GM21576 (cell line): ENCODE data around the gene ADGB.
A peak's percentile ranks its signal among the peaks of the same experiment; 100 is the strongest.

Experiments
- ATAC-seq: cut with Tn5 transposase; IDR thresholded peaks from one replicate; pipeline ENCODE4 v1.9.1; 2021; ENCODE audit warnings: mild to moderate bottlenecking, moderate library complexity; ENCODE audit not compliant: unreplicated experiment

ADGB gene

DNA sequence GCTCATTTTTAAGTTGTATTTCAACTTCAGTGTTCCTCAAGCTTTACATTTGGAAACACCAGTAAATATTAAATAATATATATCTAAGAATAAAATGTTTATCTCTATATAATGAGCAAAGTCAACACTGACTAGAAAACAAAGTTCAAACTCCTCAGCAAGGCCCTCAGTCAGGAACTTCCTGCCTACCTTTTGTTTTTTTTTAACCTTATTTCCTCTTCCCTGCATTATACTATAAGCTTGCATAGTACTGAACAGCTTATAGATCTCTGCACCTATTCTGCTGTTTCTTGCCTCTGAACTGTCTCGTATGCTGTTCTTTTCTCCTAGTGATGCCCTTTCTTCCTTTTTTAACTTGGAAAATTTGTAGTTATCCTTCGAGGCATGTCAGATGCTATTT, 29.6 kb downstream of the ADGB start:
- no peak for ATAC-seq

GRCh38 chr6:146634022-146634421, 35.2 kb downstream of the ADGB start:
- ATAC-seq = no peak

- no peak for ATAC-seq
Measured at GRCh38 chr6:146635165-146635564, 36.4 kb downstream of the ADGB start.

GRCh38 chr6:146636481-146636880, 37.7 kb downstream of the ADGB start:
- no peak for ATAC-seq

DNA sequence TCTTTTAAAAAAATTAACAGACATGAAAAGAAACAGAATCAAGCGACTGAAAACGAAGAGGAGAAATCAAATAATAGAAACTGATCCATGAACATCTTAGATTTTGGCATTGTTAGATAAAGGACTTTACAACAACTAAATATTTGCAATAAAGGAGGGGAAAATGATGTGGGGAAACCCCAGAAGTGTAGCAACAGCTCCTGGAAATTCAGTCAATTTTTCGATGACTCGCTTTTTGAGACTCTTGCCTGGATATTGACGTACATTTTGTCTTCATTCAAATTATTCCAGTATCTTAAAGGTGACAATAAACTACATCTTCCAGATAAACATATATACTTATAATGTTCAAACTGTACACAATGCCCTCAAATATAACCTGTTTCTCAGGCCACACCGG, 44.1 kb downstream of the ADGB start:
- no peak for ATAC-seq

DNA sequence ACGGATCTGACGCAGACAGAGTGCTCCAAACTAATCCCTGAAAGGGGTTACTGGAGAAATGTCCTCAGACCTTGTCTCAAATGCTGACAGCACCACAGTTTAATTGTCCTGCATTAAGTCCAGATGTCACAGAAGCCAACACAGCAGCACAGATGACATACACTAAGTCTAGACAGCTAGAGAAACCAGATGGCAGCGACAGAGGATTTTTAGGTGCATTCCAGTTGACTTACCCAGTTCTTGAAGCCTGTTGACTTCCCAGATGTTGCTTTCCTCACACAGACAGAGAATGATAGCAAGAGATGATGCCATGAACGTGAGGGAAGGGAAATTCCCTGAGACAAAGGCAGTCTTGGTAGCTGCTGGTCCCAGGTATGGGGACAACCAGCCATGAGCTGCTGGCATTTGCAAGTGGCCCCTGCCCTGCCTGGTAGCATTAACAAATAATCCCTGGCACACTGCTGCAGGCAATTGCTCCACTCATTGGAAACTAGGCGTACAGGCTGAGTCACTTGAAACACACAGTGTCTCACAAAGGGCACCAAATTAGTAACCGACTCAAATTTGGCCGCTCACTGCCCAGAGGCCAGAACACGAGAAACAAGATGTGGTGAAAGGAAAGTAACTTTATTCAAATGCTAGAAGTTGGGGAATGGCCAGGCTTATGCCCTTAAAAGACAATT, 52.2 kb downstream of the ADGB start:
- ATAC-seq = no peak

GRCh38 chr6:146651482-146651863, 52.7 kb downstream of the ADGB start:
- ATAC-seq = no peak

GRCh38 chr6:146657432-146657831, 58.7 kb downstream of the ADGB start:
- ATAC-seq = no peak

GRCh38 chr6:146664871-146665360, 66.1 kb downstream of the ADGB start:
- no peak for ATAC-seq

- ATAC-seq = no peak
Measured at GRCh38 chr6:146666909-146667308, 68.1 kb downstream of the ADGB start.

DNA sequence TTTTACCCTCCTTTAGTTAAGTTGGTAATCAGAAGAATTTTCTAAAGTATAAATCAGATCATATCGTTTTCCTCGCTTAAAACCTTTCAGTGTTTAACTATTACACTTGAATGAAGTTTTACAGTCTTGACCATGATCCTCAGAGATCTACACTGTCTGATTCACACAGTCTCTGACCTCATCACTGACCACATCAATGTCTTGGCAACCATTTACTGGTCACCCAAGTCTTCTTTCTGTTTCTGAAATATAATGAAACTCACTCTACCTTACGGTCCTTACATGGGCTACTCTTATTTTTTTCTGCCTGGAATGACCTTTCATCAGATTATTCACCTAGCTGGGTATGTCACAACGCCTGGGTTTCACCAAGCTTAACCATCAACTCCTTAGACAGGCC, 71.4 kb downstream of the ADGB start:
- ATAC-seq = no peak

- ATAC-seq = no peak
Measured at GRCh38 chr6:146673069-146673468, 74.3 kb downstream of the ADGB start.

GRCh38 chr6:146679386-146679785, 80.6 kb downstream of the ADGB start:
- no peak for ATAC-seq

- no peak for ATAC-seq
Measured at GRCh38 chr6:146682919-146683318, 84.1 kb downstream of the ADGB start.

- no peak for ATAC-seq
Measured at GRCh38 chr6:146689806-146690205, 91.0 kb downstream of the ADGB start.

GRCh38 chr6:146693342-146693741, 94.6 kb downstream of the ADGB start:
- ATAC-seq = no peak

GRCh38 chr6:146697921-146698320, 99.1 kb downstream of the ADGB start:
- no peak for ATAC-seq

DNA sequence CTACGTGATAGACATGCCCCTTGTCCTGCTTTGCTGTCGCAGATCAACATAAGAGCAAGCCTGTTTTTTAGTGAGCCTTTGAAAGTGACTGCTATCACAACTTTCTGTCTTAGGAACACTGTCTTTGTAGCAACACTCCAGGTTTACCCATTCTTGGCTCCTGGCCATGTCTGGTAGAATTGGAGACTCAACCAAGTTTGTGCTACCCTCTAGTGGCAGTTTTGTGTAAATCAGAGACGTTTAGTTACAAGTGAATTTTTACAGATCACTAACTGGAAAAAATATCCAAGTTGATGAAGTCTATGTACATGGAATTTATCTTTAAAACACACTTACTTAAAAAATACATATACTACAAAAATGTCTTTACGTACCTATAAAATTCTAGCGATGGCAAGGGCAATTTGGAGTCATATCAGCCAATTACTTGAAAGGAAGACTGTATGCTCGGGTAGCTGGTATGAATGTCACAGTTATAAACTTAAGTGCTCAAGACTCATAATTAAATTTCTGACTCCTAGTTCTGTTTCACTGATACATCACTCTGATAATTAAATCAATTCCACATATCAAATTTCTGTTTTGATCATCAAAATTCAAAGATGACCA, 101.4 kb downstream of the ADGB start:
- peak; percentile 72 for ATAC-seq

DNA sequence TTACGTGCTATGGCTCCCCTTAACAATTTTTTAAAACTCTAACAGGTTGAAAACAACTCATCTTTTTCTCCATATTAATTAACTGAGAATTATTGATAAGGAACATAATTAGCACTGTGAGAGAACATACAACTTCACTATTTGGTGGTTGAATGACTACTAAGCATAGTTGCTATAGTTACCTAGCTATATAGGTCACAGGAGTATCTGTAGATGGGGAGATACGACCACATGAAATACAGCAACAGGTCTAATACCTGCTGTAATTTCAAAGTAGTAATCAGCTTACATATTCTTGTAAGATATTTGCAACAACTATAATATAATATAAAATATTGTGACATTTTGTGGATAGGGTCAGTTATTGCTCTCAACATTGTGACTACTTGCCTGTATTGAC, 102.9 kb downstream of the ADGB start:
- no peak for ATAC-seq

- ATAC-seq = no peak
Measured at GRCh38 chr6:146709036-146709622, 110.4 kb downstream of the ADGB start.

DNA sequence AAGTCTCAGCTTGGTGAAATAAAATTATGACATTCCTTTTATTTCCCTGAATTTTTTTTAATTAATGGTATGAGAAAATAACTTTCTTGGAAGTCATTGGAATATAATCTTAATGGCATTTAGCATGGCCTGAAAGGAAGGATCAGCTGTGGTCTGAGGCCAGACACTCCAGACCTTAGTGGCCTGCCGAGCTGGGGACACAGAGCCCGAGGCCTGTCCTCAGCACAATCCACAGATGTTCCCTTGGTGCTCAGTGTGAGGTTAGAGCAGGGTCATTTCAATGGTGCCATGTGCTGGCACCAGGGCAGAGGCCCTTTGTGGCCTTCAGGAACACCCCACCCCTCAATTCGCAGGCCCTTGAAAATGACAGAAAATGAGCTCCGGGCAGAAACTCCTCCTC, 120.6 kb downstream of the ADGB start:
- no peak for ATAC-seq

DNA sequence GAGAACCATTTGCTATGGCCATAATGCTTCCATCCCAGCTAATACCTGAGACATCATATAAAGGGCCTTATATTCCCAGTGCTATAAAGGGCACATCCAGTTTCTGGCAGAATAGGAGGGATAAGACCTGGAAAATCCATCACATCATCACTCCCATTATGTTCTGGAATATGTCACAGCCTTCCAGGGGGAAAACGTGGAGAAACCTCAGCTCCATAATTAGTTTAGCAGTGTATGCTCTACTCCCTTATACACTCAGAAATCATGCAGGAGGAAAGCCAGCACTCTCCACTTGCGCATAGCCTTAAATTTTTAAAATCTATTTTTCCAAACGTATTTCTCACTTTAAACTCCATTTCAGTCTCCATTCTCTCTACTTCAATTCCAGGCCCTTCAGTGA, 140.9 kb downstream of the ADGB start:
- ATAC-seq = no peak
